Stimulated activated CD4-positive, alpha-beta T cell treated with anti-CD3 and anti-CD28 coated beads, Interleukin-4, amount 100 ng/mL, for 1 hour (primary cell): ENCODE data around the gene ADIPOR1.
"Not testable (repeated sequence)": the region's sequence is repeated elsewhere in the genome, so short reads cannot be mapped to it uniquely, and the experiment has no call there.

Experiments
- DNase-seq: peaks from one replicate; pipeline ENCODE4 v3.0.0-alpha.2; 2020

Gene ADIPOR1, protein sequence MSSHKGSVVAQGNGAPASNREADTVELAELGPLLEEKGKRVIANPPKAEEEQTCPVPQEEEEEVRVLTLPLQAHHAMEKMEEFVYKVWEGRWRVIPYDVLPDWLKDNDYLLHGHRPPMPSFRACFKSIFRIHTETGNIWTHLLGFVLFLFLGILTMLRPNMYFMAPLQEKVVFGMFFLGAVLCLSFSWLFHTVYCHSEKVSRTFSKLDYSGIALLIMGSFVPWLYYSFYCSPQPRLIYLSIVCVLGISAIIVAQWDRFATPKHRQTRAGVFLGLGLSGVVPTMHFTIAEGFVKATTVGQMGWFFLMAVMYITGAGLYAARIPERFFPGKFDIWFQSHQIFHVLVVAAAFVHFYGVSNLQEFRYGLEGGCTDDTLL

DNA sequence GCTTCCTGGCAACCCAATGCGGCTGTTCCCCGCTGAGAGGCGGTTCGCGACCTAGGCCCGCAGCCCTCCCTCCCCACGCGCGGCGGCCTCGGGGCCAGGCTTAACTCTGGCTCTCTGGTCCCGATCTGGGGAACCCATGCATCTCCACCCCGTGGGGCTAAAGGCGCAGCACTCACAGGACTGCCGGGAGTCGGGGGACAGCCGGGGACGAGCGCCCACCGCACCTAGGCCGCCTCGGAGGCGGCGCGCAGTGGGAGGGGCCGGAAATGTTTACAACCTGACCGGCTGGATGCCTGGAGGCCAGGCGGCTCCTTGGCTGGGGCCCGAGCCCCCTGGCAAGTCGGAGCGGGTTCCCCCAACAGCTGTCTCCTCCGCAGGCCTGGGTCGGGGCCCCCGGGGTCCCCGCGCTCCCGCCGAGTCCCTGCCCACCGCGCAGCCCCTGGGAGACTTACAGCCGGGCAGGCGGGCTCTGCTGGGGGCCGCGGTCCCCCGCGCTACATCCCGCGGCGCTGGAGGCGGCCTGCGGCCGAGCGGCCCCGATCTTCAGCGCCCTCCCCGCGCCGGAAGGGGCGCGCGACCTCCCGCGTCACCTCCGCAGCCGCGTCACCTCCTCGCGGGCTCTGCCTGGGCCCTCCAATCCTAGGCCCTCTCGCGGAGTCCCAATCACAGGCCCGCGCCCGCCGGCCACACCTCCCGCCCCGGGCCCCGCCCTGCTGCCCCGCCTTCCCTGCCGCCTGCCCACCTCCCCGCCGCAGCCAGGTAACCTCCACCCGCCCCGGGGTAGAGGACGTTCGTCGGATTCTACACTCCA lies at the start of gene ADIPOR1:
ADIPOR1 (minus strand) TSS at position 580 of the 811 bp plus-strand sequence. CDS start 7,242 bp downstream, outside the sequence.
- DNase-seq = peak; percentile 94

DNA sequence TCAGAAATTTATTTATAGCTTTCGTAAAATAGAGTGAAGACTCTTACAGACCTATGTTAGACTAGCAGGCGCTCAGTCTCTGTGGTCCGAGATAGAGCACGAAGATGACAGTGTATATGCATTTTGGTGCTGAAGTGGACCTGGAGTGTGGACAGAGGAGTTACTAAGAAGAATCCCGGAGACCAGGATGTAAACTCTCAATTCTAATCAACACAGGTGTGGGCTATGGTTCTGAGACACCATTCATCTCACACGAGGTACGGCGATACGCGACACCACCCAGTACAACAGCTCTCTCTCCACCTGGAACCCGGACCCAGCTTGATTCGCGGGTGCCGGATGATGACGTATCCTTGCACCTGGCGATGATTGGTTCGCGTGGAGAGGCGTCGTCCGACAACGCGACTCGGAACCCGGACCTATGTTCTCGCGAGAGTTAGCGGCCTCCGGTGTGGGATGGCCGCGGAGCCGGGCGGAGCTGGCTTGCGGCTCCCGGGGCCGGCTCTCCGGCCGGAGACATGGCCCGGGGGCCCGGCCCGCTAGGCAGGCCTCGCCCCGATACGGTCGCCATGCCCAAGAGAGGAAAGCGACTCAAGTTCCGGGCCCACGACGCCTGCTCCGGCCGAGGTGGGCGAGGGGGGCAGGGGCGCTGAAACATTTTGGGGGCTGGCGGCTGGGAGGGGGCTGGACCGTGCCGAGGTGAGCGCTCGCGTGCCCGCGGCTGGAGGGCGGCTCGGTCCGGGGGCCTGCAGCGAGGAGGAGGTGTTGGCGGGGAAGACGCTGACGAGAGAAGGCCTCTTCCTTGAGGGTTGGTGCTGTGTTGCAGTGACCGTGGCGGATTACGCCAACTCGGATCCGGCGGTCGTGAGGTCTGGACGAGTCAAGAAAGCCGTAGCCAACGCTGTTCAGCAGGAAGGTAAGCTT lies 49.1 kb upstream of the ADIPOR1 start, which contains the start of gene TMEM183A:
TMEM183A (plus strand) TSS at position 427 of the 924 bp plus-strand sequence; CDS start at position 519, 92 bp downstream.
- DNase-seq = peak; percentile 92

DNA sequence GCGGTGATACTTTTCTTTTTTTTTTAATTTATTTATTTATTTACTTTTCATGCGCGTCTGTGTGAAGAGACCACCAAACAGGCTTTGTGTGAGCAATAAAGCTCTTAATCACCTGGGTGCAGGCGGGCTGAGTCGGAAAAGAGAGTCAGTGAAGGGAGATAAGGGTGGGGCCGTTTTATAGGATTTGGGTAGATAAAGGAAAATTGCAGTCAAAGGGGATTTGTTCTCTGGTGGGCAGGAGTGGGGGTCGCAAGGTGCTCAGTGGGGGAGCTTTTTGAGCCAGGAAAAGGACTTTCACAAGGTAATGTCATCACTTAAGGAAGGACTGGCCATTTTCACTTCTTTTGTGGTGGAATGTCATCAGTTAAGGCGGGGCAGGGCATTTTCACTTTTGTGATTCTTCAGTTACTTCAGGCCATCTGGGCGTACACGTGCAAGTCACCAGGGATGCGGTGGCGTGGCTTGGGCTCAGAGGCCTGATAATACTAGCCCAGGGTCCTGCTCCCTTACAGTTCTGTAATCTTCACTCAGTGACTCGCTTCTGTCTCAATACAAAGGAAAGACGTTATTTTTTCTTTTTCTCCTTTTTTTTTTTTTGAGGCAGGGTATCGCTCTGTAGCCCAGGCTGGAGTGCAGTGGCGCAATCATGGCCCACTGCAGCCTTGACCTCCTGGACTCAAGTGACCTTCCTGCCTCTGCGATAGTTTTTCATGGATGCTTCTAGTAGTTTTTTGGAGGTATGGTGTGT lies 47.5 kb upstream of the ADIPOR1 start:
- not testable (repeated sequence) for DNase-seq

DNA sequence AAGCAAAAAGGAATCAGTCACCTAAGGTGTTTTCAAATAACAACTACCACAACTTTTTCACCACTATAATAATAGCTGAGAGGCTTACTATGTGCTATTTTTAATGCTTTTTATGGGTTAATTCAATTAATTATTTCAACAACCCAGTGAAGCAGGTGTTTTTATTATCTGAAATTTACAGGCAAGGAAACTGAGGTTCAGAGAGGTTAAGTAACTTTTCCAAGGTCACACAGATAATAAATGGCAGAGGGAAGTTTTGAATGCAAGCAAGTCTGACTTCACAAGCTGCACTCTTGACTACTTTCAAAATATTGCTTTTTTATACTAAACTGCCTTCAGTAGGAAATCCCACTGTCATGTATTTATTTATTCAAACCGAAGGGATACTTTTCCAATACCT lies 44.8 kb upstream of the ADIPOR1 start:
- DNase-seq = no peak

DNA sequence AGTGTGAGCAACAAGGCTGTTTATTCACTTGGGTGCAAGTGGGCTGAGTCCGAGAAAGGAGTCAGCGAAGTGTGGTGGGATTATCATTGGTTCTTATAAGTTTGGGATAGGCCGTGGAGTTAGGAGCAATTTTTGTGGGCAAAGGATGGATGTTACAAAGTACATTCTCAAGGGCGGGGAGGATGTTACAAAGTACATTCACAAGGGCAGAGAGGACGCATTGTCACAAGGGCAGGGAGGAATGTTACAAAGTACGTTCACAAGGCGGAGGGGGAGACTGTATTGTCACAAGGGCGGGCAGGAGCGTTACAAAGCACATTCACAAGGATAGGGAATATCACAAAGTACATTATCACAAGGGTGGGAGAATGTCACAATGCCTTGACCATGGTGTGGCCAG lies 43.9 kb upstream of the ADIPOR1 start:
- no peak for DNase-seq

DNA sequence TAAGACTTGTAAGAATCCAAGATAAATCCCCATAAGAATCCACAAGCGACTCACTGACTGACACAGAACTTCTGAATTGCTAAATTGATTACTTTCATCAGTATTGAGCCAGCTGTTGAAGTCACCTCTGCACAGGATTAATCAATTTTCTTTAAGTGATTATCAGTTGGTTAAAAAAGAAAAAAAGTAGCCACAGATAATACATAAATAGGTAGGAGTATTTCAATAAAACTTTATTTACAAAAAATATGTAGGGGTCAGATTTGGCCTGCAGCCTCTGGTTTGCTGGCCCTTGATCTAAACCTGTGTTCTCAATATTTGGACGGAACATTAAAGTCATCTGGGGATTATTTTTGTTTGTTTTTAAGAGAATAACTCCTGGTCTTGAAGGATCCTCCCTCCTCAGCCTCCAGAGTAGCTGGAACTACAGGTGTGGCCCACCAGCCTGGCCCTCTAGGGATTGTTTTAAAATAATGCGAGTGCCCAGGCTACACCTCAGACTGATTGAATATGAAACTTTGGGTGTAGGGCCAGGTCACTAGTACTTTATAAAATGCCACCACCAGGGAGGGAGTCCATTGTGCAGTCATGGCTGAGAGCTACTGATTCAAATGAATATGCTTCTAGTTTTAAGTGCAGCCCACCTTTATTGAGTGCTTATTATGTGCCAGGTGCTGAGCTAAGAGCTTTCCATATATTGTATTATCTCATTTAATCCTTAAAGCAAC lies 42.3 kb upstream of the ADIPOR1 start:
- DNase-seq = no peak

DNA sequence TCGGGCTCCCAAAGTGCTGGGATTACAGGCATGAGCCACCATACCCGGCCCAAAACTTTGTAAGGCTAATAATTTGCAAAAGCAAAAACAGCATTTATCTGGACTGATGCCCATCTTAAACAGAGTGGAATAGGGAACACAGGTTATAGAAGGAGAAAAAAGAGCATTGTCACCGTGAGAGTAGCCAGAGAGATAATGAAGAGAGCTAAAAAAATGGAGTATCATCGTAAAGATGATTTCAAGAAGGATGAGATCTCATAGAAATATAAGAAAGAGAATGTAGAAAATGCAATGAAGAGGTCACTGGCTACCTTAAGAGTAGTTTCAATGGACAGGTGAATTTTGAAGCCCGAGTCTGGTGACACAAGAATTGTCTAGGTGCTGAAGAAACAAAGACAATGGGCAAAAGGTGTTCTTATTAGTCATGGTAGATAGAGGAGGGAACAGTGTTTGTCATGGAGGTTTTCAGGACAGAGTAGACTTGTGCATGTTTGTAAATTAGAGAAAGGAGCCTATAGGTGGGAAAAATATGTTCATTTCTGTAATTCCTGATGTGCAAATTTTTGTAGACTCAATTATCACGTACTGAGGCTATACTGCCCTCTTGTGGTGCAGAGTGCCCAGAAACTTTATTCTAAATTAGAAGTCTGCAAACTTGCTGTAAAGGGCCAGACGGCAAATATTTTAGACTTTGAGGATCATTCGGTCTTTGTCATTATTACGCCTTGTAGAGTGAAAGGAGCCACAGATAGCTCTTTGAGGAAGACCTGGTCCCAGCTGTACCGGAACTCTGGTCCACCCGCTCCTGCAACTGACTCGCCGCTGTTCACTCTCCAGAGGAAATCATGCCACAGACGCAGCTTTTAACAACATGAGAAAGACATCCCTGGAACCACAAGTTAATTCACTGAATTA lies 41.0 kb upstream of the ADIPOR1 start:
- DNase-seq = peak; percentile 47

DNA sequence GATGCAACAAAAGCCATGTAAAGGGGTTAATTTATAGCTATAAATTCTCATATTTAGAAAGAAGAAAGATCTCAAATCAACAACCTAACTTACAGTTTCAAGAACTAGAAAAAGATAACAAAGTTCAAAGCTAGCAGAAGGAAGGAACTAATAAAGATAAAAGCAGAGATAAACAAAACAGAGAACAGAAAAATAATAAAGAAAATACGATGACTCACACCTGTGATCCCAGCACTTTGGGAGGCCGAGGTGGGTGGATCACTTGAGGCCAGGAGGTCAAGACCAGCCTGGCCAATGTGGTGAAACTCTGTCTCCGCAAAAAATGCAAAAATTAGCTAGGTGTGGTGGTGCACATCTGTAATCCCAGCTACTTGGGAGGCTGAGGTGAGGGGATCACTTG lies 36.6 kb upstream of the ADIPOR1 start:
- DNase-seq = no peak

DNA sequence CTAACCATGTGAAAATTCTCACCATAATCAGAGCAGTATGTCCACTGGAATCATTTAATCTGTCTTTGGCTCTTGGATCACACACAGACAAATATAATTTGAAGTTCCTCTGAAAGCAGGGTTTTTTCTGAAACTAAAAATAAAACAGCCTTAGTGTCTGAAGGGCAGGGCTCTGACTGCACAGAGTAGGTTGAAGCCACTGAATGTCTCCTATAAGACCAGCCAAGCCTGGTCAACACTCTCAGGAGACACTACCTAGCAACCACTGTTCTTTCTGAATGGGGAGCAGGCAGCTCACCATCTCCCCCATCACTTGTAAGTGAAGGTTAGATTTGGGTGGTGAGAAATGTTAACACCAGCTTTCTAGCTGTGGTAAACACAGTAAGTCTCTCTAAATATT lies 33.0 kb upstream of the ADIPOR1 start:
- DNase-seq = no peak

DNA sequence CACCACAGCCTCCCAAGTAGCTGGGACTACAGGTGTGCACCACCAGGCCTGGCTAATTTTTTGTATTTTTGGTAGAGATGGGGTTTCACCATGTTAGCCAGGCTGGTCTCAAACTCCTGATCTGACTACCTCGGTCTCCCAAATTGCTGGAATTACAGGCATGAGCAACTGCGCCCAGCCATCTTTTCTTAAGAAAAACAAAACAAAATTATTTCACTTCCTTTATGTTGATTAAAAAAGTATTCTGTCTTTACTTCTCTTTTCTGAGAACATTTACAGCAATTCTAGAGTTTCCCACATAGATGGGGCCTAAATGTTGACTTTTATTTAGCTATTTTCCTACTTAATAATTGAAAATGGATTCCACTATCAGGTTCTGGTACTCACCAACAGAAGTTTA lies 31.8 kb upstream of the ADIPOR1 start:
- DNase-seq = no peak

DNA sequence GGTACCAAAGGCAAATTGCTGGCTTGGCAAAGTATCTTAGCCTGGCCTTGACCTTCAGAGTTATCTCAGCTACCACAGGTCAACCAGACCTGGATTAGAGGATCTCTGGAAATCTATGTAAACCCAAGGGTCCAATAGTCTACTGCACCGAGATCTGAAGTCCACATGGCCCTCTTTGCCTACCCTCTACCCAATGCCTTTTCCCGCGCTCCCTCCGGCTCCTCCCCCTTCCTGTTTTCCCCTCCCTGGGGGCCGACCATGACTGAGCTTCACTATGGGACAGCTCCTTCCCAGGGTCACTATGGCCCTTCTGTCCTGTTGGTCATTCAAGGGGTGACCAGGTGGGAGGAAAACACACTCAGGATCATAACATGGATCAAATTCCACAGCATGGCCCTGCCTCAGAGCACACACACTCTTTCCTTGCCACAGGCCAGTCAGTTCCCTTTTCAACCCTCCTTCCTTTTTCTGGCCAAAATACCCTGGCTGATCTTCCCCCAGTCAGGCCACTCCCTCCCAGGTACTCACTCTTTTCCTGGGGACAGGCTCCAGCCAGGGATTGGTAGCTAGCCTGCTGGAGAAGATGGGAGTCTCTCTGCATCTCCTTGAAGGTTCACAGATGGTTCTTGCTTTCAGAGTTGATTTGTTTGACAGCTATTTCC lies 29.9 kb upstream of the ADIPOR1 start:
- DNase-seq = no peak

DNA sequence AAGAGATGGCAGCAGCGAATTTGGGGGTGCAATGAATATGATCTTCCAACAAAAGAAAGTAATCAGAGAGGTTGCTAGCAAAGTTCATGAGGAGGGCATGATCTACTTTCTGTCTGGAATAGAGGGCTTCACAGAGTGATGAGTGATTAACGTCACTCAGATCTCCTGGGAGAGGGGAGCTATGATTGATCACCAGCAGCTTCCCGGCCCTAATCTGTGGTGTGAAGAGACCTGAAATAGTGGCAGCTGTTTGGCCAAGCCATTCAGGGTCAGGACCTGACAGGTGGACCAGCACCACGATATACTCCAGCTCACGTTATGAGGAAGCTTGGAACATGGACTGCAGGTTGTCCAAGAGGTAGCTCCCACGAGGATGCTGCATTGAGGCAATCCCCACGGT lies 29.1 kb upstream of the ADIPOR1 start:
- no peak for DNase-seq

DNA sequence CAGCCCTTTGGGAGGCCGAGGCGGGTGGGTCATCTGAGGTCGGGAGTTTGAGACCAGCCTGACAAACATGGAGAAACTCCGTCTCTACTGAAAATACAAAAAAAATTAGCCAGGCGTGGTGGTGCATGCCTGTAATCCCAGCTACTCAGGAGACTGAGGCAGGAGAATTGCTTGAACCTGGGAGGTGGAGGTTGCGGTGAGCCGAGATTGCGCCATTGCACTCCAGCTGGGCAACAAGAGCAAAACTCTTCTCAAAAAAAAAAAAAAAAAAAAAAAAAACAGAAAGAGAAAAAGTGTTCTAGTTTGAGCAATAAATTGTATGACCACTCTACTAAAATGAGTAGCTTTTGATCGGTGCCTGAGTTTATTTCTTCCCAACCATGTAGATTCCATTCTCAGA lies 28.0 kb upstream of the ADIPOR1 start:
- not testable (repeated sequence) for DNase-seq

DNA sequence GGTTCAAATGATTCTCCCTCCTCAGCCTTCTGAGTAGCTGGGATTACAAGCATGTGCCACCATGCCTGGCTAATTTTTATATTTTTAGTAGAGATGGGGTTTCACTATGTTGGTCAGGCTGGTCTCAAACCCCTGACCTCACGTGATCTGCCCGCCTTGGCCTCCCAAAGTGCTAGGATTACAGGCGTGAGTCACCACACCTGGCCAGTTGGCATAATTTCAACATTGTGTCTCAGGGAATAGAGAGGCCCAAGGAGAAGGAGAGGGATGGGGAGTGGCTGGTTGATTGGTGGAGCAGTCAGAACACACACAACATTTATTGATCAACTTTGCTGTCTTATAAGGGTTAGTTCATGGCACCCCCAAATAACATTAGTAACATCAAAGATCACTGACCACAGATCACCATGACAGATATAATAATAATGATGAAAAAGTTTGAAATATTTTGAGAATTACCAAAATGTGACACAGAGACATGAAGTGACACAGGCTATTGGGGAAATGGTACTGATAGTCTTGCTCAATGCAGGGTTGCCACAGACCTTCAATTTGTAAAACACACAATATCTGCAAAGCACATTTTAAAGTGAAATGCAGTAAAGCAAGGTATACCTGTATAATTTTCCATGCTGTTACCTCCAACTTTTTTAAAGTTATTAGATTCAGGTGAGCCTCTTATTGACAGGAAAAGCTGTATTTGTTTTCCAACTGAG lies 24.8 kb upstream of the ADIPOR1 start:
- no peak for DNase-seq

DNA sequence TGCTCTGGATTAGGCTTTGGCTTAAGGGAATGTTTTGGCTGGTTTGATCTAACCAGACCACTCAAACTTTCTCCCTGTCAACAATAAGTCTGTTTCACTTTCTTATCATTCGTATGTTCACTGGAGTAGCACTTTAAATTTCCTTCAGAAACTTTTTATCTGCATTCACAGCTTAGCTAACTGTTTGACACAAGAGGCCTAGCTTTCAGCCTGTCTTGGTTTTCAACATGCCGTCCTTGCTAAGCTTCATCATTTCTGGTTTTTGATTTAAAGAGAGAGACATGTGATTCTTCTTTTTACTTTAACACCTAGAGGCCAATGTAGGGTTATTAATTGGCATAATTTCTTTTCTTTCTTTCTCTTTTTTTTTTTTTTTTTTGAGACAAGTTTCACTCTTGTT lies 23.8 kb upstream of the ADIPOR1 start:
- no peak for DNase-seq

DNA sequence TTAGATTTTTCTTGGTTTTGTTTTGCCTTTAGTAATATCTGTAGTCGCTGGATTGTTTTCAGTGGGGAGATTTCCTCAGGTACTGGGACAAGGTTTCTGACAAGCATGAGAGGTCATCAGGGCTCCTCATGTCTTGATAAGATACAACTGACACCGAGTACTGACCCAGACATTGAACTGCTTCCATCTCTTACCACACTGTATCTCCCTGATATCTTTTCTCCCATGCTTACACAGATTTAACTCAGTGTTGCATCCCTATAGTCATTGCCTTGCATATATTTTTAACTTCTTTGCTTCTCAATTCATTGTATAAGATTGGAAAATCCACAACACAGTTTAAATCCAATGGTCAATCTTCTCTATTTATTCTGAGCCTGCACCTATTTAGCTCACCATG lies 21.3 kb upstream of the ADIPOR1 start:
- DNase-seq = no peak

DNA sequence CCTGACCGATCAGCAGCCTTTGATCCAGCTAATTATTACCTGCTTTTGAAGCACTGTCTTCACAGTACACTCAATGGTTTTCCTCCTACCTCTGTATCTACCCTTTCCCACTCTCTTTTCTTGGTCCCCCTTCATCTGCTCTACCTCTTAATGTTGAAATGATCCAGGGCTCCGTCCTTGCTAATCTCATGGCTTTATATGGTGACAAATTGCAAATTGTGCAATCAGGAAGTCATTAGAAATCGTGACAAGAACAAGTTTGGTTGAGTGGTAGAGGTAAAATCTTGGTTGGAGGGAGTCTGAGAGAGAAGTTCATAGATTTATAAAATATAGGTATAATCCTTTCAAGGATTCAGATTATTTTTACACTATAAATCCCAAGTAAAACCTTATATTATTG lies 18.5 kb upstream of the ADIPOR1 start:
- no peak for DNase-seq

DNA sequence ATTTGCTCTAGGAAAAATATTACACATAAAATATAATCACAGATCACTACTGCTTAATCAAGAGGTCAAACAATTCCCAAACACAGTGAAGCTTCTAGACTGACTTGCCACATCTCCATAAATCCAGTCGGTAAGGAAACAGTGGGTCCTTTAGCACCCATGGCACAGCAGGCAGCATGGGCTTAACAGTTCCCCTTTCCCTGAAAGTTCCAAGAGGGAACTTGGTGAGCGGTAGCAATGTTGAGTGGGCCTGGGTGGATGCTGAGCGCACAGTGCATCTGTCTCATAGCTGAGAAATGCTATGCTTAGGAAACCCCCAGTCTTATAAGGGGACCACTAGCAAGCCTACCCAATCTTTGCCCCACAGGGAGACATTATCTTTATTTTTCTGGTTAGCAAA lies 16.7 kb upstream of the ADIPOR1 start:
- DNase-seq = no peak

DNA sequence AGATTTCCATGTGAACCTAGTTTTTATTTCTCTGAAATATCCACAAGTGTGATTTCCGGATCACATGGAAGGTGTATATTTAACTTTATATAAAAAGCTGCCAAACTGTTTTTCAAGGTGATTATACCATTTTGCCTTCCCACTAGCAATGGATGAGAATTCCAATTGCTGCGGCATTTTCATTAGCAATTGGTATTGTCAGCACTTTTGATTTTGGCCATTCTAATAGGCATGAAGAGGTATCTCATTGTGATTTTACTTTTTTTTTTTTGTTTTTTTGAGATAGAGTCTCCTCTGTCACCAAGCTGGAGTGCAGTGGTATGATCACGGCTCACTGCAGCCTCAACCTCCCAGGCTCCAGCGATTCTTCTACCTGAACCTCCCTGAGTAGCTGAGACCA lies 13.9 kb upstream of the ADIPOR1 start:
- no peak for DNase-seq
